GM21825 (cell line): Measurements from ENCODE around the gene MRC2.
"Not testable (repeated sequence)": the region's sequence is repeated elsewhere in the genome, so short reads cannot be mapped to it uniquely, and the experiment has no call there.

Experiments
- ATAC-seq: cut with Tn5 transposase; IDR thresholded peaks from one replicate; pipeline ENCODE4 v1.9.1; 2021; ENCODE audit warnings: mild to moderate bottlenecking, moderate library complexity; ENCODE audit not compliant: unreplicated experiment

Gene MRC2, protein sequence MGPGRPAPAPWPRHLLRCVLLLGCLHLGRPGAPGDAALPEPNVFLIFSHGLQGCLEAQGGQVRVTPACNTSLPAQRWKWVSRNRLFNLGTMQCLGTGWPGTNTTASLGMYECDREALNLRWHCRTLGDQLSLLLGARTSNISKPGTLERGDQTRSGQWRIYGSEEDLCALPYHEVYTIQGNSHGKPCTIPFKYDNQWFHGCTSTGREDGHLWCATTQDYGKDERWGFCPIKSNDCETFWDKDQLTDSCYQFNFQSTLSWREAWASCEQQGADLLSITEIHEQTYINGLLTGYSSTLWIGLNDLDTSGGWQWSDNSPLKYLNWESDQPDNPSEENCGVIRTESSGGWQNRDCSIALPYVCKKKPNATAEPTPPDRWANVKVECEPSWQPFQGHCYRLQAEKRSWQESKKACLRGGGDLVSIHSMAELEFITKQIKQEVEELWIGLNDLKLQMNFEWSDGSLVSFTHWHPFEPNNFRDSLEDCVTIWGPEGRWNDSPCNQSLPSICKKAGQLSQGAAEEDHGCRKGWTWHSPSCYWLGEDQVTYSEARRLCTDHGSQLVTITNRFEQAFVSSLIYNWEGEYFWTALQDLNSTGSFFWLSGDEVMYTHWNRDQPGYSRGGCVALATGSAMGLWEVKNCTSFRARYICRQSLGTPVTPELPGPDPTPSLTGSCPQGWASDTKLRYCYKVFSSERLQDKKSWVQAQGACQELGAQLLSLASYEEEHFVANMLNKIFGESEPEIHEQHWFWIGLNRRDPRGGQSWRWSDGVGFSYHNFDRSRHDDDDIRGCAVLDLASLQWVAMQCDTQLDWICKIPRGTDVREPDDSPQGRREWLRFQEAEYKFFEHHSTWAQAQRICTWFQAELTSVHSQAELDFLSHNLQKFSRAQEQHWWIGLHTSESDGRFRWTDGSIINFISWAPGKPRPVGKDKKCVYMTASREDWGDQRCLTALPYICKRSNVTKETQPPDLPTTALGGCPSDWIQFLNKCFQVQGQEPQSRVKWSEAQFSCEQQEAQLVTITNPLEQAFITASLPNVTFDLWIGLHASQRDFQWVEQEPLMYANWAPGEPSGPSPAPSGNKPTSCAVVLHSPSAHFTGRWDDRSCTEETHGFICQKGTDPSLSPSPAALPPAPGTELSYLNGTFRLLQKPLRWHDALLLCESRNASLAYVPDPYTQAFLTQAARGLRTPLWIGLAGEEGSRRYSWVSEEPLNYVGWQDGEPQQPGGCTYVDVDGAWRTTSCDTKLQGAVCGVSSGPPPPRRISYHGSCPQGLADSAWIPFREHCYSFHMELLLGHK (N-terminal part only)

DNA sequence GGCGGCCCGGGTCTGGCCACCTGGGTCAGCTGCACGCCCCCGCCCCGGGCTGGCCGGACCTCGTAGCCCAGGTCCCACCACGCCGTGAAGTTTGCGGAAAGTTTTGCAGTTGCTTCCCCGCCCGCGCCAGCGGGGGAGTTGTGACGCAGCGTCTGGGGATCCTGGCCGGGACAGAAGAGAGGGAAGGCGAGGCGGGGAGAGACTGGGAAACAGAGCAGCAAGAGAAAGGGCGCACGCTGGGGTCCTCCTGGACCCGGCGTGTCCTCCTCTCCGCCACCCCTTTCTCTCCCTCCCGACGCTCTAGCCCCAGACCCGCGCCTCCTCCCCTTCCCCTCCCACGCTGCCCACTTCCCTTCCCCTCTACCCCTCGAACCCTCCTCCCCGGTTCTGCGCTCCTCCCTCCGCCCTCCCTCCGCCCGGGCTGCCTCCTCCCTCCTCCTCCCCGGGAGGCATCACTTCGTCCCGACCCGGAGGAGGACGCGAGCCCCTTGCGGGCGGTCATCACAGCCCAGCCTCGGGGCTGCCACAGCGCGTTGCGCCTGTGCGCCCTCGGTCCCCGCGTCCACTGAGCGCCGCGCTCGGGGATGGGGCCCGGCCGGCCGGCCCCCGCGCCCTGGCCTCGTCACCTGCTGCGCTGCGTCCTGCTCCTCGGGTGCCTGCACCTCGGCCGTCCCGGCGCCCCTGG is at the start of gene MRC2:
MRC2 (plus strand) TSS at position 452 of the 685 bp plus-strand sequence; CDS start at position 585, 133 bp downstream.
- no peak for ATAC-seq

DNA sequence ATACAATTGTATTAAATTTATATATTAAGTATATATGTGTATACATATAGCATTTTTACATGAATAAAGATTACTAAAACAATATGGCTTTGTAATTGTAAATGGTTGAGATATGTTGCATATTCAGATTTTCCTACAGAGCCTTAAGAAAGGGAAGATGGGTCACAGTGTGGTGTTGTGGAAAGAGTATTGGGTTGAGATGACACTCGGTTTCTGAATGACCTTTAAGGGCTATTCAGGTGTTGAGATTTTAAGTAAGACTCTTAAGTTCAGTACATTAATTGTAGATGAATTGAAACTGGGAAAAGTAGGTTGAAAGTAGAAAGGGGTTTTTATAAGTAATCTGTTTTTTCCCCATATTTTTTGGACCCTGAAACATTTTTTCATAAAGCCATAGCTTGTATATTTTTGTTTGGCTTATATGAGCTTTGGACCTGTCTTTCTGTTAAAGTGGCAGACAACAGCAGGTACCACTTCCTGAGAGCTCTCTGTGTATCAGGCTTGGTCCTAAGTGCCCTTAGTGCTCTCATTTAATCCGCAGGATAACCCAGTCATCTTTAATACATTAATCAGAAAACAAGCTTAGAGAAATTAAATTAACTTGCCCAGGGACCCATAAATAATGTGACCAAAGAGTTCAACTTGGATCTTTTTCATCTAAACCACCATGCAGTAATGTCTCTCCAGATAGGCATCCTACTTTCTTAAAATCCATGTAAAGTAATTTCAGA is 48.5 kb upstream of the MRC2 start:
- ATAC-seq: no peak

DNA sequence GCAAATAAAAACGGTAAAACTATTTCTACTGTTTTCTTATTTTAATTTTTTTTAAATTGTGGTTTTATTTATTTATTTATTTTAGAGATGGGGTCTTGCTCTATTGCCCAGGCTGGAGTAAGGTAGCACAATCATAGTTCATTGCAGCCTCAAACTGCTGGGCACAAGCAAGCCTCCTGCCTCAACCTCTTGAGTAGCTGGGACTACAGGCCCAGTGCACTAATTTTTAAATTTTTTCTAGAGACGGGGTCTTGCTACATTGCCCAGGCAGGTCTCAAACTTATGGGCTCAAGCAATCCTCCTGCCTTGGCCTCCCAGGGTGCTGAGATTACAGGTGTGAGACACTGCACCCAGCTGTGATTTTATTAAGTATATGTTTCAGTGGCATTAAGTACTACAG is 46.5 kb upstream of the MRC2 start:
- ATAC-seq: no peak

DNA sequence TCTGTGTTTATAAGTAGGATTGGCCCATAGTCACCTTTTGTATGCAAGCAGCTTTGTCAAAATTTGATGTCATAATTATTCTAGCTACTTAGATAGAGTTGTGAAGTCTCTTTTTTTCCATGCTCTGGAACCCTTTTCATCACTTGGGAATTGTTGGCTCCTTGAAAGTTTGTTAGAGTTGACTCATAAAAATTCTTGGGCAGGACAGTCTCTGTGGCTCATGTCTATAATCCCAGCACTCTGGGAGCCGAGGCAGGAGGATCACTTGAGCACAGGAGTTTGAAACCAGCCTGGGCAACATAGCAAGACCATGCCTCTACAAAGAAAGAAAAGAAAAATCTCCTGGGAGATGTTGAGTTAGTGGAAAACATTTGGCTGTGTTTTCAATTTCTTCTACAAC is 45.7 kb upstream of the MRC2 start:
- no peak for ATAC-seq

DNA sequence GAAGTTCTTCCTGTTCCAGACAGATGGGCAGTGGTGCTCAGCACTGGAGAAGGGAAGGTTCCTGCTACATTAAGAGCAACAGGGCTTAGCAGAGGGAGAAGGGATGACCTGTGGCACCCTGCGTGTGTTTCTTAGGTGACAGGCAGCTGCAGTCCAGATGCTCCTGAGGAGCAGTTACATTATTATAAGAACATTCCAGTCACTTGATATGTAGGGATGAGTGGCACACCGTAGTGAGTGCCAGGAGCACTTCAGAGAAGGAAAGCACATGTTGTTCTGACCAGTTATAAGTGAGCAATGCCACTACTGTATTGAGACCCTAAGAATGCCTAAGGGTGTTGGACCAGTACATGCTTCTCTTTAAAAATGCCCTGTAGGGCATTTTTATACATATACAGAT is 39.9 kb upstream of the MRC2 start:
- ATAC-seq: no peak

DNA sequence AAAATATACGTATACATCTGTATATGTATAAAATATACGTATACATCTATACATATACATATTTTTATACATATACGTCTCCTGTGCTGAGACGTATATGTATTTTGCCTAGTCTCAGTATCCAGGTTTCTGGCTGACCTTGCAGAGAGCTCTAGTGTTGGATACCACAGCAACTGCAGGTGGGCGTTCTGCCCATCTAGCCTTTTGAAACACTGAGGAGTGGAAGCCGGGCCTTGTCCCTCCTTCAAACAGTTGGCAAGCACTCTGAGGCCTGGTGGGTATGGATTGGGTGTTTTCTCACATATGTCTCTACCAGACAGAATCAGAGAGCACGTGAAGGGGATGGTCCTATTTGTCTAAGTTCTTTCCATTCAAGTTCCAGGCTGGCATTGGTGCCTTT is 39.4 kb upstream of the MRC2 start:
- ATAC-seq: no peak

DNA sequence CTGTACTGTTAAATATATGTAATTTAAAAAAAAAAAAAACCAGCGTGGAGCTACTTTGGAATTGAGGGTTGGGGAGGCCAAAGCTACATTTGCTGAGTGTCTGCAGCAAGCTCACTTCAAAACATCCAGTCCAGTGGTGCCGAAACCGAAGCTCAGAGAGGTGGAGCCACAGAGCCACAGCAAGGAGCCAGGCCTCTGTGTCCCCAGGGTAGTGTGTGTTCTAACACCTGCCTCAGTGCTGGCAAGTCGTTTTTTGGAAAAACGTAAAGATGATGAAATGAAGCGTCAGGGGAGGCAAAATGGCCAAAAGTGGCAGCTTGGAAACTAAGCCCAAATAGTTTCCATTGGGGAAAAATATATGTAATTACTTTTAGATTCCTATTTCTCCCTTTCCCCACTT is 36.1 kb upstream of the MRC2 start:
- no peak for ATAC-seq

DNA sequence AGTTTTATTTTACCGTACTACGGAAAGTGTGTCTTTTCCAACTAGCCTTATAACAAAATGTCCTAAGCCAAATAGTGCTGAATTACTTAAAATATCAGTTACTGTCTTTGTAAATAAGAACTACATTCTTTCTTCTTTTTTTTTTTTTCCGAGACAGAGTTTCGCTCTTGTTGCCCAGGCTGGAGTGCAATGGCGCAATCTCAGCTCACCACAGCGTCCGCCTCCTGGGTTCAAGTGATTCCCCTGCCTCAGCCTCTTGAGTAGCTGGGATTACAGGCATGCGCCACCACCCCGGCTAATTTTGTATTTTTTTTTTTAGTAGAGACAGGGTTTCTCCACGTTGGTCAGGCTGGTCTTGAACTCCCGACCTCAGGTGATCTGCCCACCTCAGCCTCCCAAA is 35.6 kb upstream of the MRC2 start:
- not testable (repeated sequence) for ATAC-seq

DNA sequence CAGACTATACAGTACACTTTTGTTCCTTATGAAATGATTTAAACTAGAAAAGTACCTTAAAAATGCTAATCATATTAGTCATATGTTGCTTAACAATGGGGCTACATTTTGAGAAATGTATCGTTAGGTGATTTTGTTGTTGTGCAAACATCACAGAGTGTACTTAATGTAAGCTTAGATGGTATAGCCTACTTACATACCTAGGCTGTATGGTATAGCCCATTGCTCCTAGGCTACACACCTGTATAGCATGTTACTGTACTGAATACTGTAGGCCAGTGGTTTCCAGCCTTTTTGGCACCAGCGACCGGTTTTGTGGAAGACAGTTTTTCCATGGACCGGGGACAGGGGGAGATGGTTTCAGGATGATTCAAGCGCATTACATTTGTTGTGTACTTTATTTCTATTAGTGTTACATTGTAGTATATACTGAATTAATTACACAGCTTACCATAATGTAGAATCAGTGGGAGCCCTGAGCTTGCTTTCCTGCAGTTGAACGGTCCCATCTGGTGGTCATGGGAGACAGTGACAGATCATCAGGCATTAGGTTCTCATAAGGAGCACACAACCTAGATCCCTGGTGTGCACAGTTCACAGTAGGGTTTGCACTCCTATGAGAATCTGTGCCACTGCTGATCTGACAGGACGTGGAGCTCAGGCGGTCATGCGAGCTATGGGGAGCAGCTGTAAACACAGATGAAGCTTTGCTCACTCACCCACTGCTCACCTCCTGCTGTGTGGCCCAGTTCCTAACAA is 35.0 kb upstream of the MRC2 start:
- no peak for ATAC-seq

DNA sequence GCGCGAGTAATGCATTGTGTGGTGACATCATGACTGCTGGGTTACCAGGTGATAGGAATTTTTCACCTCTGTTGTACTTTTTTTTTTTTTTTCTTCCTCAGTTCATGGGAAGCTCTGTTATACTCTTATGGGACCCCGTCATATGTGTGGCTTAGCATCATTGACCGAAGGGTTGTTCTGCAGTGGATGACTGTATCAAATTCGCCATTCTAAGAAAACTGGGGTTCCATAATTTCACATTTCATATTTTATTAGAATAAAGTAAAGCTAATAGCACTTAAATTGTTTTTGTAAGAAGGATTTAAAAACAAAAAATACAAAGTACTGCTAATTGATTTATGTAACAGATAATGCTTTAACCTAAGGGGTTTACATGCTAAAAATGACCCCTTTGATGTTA is 32.0 kb upstream of the MRC2 start:
- no peak for ATAC-seq

DNA sequence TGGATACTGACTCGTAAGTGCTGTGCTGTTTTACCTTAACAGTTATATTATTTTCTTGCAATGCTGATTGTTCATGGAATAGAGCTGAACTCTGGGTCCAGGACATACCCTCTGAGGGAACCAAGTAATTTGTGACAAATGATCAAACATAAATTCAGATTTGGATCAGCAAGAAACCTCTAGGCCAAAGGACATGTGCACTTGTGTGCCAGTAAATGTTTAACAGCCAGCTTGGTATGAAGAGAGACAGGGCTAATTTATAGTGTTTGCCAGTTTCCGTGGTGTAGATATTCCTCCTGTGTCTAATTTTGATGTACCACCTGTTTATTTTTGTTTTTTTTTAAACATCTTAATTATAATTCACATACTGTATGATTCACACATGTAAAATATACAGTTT is 30.8 kb upstream of the MRC2 start:
- no peak for ATAC-seq

DNA sequence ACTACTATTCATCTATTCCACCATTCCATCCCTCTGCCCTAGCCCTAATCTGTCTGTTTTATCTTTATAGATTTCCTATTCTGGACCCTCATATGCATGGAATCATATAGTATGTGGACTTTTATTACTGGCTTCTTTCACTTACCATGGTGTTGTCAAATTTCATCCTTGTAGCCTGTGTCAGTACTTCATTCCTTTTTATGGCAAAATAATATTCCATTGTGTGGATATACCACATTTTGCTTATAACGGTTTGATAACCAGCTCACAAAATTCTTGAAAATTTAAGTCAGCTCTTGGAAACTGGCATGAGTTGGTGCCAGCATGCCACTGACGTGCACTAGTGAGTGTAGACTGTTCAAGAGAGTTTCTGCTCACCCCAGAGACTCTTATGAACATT is 30.3 kb upstream of the MRC2 start:
- no peak for ATAC-seq

DNA sequence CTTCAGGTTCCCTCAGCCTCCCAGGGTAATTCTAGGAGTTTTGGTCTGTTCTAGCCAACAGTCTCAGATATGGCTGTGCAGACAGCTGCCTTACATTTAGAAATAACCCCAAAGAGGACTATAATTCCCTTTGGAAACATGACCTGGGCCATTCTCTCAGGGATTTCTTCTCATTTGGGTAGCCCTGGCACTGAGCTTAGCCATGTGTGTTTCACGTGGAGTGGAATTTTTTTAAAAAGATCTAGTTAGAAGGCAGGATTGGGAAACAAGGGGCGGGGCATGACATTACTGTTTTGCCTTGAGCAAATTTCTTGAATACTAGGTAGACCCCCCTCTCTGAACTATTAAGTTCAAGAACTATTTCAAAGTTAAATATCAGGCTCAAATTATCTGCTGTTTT is 29.6 kb upstream of the MRC2 start:
- ATAC-seq: no peak

DNA sequence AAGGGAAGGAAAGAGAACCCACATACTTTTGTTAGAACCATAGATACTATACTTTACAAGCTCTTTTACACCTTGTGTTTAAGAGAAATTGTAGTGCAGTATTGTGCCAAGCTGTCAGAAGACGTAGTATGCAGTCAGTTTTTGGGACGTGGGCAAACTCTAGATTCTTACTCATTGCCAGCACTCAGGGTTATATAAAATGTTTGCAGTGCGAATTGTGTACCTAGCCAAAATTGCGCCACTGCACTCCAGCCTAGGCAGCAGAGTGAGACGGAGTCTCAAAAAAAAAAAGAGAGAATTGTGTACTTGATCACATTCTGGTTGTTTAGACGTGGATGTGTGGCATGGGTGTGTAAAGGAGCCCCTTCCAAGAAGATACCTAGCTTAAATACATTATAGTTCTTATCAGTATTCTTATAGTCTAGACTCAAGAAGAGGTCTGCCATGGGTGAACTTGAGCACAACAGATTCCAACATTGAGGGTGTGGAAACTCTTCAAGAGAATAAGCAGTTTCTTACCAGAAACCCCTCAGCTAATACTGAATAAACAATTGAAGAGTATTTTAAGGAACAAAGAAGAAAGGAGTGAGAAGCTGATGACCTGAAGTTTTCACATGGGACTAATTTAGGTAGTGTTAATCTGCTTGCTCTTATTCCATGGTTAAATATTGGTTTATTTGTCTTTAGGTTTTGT is 27.4 kb upstream of the MRC2 start:
- no peak for ATAC-seq

DNA sequence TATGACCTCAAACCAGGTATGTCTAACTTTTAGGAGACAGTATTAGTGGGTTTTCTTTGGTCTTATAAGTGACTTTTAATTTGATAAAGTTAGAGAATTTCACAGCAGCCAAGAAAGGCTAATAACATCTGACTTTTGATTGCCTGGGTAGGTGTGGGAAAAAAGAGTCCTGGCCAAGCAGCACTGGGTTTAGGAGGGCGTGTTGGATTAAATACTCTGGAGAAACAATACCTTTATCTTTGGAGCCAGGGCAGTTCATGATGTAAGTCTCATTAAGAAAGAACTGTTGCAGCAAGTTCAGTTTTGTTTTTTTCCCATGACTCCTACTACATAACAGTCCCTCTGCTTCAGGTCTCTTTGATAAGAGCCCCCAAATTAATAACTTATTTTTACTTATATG is 26.7 kb upstream of the MRC2 start:
- ATAC-seq: no peak

DNA sequence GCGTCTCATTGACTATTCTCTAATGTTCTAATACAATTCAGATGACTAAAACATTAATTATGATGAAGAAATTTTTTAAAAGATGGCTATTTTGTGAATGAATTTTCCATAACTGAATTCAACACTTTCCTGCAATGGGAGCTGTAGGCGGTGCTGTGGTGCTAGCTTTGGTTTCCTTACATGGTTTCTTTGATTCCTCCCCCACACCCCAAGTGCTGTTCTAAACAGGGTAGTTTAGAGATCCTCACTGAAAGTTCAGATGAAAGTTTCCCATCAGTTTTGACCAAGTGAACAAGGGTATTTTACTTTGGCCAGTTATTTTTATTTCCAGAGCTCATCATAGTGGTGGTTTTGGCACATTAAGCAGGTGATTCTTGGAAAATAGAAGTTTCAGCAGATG is 26.0 kb upstream of the MRC2 start:
- ATAC-seq: no peak

DNA sequence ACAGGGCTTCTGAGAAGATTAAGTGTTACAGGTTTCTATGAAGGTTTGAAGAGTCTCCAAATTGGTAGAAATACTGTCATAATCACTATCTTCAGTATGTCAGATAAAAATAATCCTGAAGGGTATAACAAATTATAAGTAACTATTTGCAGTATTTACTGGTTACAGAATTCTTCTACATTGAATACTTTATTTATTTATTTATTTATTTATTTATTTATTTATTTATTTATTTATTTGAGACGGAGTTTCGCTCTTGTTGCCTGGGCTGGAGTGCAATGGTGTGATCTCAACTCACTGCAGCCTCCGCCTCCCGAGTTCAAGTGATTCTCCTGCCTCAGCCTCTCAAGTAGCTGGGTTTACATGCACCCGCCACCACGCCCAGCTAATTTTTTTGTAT is 23.7 kb upstream of the MRC2 start:
- ATAC-seq: not testable (repeated sequence)

DNA sequence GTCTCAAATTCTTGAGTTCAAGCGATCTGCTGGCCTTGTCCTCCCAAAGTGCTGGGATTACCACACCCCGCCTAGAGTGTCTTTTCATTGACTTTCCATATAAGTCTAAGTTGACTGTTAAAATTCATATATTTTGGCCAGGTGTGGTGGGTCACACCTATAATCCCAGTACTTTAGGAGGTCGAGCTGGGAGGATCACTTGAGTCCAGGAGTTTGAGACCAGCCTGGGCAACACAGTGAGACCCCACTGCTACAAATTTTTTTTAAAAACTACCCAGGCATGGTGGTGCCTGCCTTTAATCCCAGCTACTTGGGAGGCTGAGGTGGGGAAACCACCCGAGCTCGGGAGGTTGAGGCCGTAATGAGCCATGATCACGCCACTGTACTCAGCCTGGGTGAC is 21.9 kb upstream of the MRC2 start:
- ATAC-seq: no peak

DNA sequence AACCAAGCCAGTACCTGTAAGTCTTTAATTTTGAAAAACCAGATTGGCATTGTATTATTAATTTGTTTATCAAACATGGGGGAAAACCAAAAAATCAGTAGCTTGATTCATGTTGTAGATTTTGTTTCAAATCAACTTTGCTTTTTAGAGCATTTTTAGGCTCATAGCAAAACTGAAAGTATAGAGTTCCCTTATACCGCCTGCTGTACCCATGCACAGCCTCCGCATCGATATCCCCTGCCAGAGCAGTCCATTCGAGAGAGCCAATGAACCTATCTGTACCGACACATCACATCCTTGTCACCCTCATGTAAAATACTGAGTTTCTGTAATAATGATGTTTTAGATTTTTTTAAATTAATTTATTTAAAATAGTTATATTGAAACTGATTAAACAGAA is 16.2 kb upstream of the MRC2 start:
- peak; percentile 79 for ATAC-seq
